Activated CD4-positive, alpha-beta T cell treated with anti-CD3 and anti-CD28 coated beads, Interleukin-2, Interleukin-4, amounts not matched to agents 100 ng/mL and 50 ng/mL, durations not matched to agents 16 hours and 8 hours (primary cell): Measurements from ENCODE around the gene TAPBPL.
A peak's percentile ranks its signal among the peaks of the same experiment; 100 is the strongest.
"Not testable (repeated sequence)": the region's sequence is repeated elsewhere in the genome, so short reads cannot be mapped to it uniquely, and the experiment has no call there.

ENCODE experiments used
- DNase-seq: peaks from one replicate; pipeline ENCODE4 v3.0.0-alpha.2; 2020; ENCODE audit warnings: low spot score

TAPBPL gene

GRCh38 chr12:6462234-6462995 is 10.6 kb downstream of the TAPBPL start:
- no peak for DNase-seq

GRCh38 chr12:6463216-6463615 is 11.4 kb downstream of the TAPBPL start:
- DNase-seq = no peak

GRCh38 chr12:6463858-6464257 is 12.0 kb downstream of the TAPBPL start:
- no peak for DNase-seq

- no peak for DNase-seq
Measured at GRCh38 chr12:6464531-6464930, 12.7 kb downstream of the TAPBPL start.

- no peak for DNase-seq
Measured at GRCh38 chr12:6465467-6466183, 13.8 kb downstream of the TAPBPL start.

DNA sequence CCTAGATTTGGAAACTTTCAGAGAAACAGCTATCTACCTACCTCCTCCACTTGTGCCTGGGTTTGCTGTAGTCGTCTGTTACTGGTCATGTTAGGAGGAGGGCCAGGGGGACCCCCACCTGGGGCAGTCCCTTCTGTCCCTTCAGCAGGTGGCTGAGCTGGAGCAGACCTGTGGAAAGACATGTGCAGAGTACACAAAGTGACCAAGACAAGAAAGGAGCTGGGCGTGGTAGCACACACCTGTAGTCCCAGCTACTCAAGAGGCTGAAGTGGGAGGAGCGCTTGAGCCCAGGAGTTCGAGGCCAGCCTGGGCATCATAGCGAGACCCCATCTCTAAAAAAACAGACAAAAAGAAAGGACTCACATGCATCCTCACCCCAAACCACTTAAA is 14.3 kb downstream of the TAPBPL start:
- DNase-seq = no peak

- DNase-seq = not testable (repeated sequence)
Measured at GRCh38 chr12:6466751-6467150, 14.9 kb downstream of the TAPBPL start.

DNA sequence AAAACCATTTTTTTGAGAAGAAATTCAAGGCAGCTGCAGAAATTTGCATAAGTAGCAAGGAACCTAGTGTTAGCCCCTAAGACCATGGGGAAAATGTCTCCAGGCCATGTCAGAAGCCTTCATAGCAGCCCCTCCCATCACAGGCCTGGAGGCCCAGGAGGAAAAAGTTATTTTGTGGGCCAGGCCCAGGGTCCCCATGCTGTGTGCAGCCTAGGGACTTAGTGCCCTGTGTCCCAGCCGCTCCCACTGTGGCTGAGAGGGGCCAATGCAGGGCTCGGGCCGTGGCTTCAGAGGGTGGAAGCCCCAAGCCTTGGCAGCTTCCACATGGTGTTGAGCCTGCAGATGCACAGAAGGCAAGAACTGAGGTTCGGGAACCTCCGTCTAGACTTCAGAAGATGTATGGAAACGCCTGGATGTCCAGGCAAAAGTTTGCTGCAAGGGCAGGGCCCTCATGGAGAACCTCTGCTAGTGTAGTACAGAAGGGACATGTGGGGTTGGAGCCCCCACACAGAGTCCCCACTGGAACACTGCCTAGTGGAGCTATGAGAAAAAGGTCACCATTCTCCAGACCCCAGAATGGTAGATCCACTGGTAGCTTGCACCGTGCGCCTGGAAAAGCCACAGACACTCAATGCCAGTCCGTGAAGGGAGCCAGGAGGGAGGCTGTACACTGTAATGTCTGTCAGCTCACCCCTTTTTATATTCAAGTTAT is 15.9 kb downstream of the TAPBPL start:
- not testable (repeated sequence) for DNase-seq

GRCh38 chr12:6468283-6468575 is 16.4 kb downstream of the TAPBPL start:
- no peak for DNase-seq

GRCh38 chr12:6469092-6469491 is 17.2 kb downstream of the TAPBPL start:
- DNase-seq = no peak

GRCh38 chr12:6469609-6470374 is 17.9 kb downstream of the TAPBPL start:
- no peak for DNase-seq

- peak; percentile 99 for DNase-seq
Measured at GRCh38 chr12:6470375-6471163, 18.7 kb downstream of the TAPBPL start, which contains the start of gene VAMP1. Gene VAMP1, minus strand, starts transcription at chr12:6470677. Its CDS starts 146 bp downstream, at chr12:6470531.

DNA sequence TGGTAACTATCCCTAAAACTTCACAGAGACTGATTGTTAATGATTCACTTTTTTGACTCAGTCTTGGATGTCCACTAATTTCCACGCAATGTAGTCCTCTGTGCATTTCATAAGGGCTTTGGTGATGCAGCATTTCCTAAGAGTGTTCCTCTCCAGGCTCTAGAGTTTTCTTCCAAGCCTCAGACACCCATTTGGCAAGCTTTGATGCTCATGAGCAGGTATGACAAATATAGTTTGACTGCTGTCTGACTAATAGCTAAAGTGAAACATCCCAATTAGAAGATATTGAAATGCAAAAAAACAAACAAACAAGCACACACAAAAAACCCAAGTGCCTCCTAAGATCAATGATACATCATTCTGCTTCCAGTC is 20.1 kb downstream of the TAPBPL start:
- DNase-seq = no peak

DNA sequence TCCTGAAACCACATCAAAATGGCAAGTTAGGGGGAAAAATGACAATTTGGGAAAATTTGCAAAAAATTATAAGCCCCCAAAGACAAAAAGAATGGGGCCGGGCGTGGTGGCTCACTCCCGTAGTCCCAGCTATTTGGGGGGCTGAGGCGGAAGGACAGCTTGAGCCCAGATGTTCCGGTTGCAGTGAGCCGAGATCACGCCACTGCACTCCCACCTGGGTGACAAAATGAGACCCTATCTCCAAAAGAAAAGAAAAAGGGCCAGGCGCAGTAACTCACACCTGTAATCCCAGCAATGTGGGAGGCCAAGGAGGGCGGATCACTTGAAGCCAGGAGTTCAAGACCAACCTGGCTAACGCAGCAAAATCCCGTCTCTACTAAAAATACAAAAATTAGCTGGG is 20.6 kb downstream of the TAPBPL start:
- no peak for DNase-seq

- not testable (repeated sequence) for DNase-seq
Measured at GRCh38 chr12:6475233-6475975, 23.6 kb downstream of the TAPBPL start.

- no peak for DNase-seq
Measured at GRCh38 chr12:6476489-6476888, 24.6 kb downstream of the TAPBPL start.

- not testable (repeated sequence) for DNase-seq
Measured at GRCh38 chr12:6477601-6478377, 25.9 kb downstream of the TAPBPL start.

DNA sequence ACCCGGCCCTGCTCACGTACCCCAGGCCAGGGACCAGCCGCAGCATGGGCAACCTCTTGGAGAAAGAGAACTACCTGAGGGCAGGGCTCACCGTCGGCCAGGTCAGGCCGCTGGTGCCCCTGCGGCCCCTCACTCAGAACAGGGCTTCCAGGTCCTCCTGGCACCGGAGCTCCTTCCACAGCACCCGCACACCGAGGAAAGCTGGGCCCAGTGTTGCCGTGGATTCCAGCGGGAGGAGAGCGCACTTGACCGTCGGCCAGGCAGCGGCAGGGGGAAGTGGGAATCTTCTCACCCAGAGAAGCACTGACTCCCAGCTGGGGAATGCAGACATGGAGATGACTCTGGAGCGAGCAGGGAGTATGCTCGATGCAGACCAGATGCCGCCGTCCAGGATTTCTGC is 26.6 kb downstream of the TAPBPL start:
- DNase-seq = no peak

DNA sequence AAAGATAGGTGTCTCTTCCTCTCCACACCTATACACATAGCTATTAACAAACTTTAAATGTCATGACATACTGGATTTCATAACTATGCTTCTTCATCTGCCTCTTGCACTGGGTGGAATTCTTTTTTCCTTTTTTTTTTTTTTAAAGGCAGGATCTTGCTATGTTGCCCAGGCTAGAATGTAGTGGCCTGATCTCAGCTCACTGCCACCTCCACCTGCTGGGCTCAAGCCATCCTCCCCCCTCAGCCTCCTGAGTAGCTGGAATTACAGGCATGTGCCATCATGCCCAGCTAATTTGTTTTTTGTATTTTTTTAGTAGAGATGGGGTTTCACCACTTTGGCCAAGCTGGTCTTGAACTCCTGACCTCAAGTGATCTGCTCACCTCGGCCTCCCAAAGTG is 36.4 kb downstream of the TAPBPL start:
- no peak for DNase-seq

- DNase-seq = no peak
Measured at GRCh38 chr12:6489449-6489848, 37.6 kb downstream of the TAPBPL start.
